ENCODE results near the gene KCNQ4. TPM values are rescaled to one million over a fixed set of nuclear protein-coding genes. Genes with fewer than 3 reads are reported as not detected.

Gene KCNQ4
- total and polyA plus RNA-seq, 2 experiments from 2014 or later: 1.3 to 3.0 TPM

DNA sequence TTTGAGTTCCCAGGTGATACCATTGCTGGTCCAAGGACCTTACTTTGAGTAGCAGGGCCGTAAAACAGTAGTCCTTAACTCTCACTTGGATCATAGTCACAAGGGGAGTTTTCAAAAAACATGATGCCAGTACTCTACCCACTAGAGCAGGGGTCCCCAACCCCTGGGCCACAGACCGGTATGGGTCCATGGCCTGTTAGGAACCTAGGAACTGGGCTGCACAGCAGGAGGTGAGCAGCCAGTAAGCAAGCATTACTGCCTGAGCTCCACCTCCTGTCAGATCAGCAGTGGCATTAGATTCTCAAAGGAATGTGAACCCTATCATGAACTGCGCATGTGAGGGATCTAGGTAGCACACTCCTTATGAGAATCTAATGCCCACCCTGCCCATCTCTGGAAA lies 39.7 kb upstream of the KCNQ4 start:
- Histone ChIP-seq H3F3A (replicated peaks; ENCODE audit: low read depth) (no peaks in the 10 kb centered on the region), H3K27me3 (ENCODE audit: insufficient read depth) (no peaks in the 10 kb centered on the region), H3K27ac (ENCODE audit: low read depth) (no peak overlapping the region), H3K4me2 (no peak overlapping the region), H3K4me3 (no peak overlapping the region), H3K36me3 (ENCODE audit: insufficient read depth) (peaks cover 38% of the 10 kb centered on the region), H4K20me1 (replicated peaks; ENCODE audit: insufficient read depth) (peaks cover 37% of the 10 kb centered on the region), H3K4me1 (ENCODE audit: insufficient read depth) (no peaks in the 10 kb centered on the region), H2AFZ (no peak overlapping the region), H3K79me2 (replicated peaks; ENCODE audit: insufficient read depth) (peaks cover 55% of the 10 kb centered on the region), H3K9me2 (ENCODE audit: insufficient read depth) (no peaks in the 10 kb centered on the region)
- ATAC-seq (peak; percentile 69), DNase-seq (ENCODE audit: low spot score) (no peak)
- Mint-ChIP-seq H3K36me3 (ENCODE audit: low read depth) (peaks cover 75% of the 10 kb centered on the region), H3K4me3 (no peak overlapping the region), H3K4me1 (peaks cover 3% of the 10 kb centered on the region; the same call in 1 of the 3 replicates), H3K9me3 (no peaks in the 10 kb centered on the region), H3K27me3 (ENCODE audit: insufficient read depth, low read depth, poor library complexity) (peaks cover 3% of the 10 kb centered on the region), H3K27ac (no peak overlapping the region)
- no peak for TF ChIP-seq NANOG (IDR thresholded peaks at IDR 0.05; ENCODE audit: borderline replicate concordance)
- no peak for TF ChIP-seq ZNF114 (CRISPR knock-in tag; IDR thresholded peaks at IDR 0.05)
- TF ChIP-seq, protein P1, sequence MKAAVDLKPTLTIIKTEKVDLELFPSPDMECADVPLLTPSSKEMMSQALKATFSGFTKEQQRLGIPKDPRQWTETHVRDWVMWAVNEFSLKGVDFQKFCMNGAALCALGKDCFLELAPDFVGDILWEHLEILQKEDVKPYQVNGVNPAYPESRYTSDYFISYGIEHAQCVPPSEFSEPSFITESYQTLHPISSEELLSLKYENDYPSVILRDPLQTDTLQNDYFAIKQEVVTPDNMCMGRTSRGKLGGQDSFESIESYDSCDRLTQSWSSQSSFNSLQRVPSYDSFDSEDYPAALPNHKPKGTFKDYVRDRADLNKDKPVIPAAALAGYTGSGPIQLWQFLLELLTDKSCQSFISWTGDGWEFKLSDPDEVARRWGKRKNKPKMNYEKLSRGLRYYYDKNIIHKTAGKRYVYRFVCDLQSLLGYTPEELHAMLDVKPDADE (IDR thresholded peaks at IDR 0.05): no peak
- TF ChIP-seq, protein P2, sequence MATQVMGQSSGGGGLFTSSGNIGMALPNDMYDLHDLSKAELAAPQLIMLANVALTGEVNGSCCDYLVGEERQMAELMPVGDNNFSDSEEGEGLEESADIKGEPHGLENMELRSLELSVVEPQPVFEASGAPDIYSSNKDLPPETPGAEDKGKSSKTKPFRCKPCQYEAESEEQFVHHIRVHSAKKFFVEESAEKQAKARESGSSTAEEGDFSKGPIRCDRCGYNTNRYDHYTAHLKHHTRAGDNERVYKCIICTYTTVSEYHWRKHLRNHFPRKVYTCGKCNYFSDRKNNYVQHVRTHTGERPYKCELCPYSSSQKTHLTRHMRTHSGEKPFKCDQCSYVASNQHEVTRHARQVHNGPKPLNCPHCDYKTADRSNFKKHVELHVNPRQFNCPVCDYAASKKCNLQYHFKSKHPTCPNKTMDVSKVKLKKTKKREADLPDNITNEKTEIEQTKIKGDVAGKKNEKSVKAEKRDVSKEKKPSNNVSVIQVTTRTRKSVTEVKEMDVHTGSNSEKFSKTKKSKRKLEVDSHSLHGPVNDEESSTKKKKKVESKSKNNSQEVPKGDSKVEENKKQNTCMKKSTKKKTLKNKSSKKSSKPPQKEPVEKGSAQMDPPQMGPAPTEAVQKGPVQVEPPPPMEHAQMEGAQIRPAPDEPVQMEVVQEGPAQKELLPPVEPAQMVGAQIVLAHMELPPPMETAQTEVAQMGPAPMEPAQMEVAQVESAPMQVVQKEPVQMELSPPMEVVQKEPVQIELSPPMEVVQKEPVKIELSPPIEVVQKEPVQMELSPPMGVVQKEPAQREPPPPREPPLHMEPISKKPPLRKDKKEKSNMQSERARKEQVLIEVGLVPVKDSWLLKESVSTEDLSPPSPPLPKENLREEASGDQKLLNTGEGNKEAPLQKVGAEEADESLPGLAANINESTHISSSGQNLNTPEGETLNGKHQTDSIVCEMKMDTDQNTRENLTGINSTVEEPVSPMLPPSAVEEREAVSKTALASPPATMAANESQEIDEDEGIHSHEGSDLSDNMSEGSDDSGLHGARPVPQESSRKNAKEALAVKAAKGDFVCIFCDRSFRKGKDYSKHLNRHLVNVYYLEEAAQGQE (IDR thresholded peaks at IDR 0.05; ENCODE audit: unreplicated experiment): no peak
- TF ChIP-seq EZH2 (IDR thresholded peaks at IDR 0.05; ENCODE audit: low read depth, unreplicated experiment): no peak
- TF ChIP-seq EZH2phosphoT487 (IDR thresholded peaks at IDR 0.05; ENCODE audit: unreplicated experiment): no peak
- TF ChIP-seq, protein P3, sequence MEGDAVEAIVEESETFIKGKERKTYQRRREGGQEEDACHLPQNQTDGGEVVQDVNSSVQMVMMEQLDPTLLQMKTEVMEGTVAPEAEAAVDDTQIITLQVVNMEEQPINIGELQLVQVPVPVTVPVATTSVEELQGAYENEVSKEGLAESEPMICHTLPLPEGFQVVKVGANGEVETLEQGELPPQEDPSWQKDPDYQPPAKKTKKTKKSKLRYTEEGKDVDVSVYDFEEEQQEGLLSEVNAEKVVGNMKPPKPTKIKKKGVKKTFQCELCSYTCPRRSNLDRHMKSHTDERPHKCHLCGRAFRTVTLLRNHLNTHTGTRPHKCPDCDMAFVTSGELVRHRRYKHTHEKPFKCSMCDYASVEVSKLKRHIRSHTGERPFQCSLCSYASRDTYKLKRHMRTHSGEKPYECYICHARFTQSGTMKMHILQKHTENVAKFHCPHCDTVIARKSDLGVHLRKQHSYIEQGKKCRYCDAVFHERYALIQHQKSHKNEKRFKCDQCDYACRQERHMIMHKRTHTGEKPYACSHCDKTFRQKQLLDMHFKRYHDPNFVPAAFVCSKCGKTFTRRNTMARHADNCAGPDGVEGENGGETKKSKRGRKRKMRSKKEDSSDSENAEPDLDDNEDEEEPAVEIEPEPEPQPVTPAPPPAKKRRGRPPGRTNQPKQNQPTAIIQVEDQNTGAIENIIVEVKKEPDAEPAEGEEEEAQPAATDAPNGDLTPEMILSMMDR (conservative IDR thresholded peaks at IDR 0.05; ENCODE audit: low read depth in 2 of 2): no peak
- no peak for TF ChIP-seq JUNB (IDR thresholded peaks at IDR 0.05; ENCODE audit: unreplicated experiment)
- TF ChIP-seq STAT1 (IDR thresholded peaks at IDR 0.05; ENCODE audit: unreplicated experiment): no peak
- TF ChIP-seq, protein P4, sequence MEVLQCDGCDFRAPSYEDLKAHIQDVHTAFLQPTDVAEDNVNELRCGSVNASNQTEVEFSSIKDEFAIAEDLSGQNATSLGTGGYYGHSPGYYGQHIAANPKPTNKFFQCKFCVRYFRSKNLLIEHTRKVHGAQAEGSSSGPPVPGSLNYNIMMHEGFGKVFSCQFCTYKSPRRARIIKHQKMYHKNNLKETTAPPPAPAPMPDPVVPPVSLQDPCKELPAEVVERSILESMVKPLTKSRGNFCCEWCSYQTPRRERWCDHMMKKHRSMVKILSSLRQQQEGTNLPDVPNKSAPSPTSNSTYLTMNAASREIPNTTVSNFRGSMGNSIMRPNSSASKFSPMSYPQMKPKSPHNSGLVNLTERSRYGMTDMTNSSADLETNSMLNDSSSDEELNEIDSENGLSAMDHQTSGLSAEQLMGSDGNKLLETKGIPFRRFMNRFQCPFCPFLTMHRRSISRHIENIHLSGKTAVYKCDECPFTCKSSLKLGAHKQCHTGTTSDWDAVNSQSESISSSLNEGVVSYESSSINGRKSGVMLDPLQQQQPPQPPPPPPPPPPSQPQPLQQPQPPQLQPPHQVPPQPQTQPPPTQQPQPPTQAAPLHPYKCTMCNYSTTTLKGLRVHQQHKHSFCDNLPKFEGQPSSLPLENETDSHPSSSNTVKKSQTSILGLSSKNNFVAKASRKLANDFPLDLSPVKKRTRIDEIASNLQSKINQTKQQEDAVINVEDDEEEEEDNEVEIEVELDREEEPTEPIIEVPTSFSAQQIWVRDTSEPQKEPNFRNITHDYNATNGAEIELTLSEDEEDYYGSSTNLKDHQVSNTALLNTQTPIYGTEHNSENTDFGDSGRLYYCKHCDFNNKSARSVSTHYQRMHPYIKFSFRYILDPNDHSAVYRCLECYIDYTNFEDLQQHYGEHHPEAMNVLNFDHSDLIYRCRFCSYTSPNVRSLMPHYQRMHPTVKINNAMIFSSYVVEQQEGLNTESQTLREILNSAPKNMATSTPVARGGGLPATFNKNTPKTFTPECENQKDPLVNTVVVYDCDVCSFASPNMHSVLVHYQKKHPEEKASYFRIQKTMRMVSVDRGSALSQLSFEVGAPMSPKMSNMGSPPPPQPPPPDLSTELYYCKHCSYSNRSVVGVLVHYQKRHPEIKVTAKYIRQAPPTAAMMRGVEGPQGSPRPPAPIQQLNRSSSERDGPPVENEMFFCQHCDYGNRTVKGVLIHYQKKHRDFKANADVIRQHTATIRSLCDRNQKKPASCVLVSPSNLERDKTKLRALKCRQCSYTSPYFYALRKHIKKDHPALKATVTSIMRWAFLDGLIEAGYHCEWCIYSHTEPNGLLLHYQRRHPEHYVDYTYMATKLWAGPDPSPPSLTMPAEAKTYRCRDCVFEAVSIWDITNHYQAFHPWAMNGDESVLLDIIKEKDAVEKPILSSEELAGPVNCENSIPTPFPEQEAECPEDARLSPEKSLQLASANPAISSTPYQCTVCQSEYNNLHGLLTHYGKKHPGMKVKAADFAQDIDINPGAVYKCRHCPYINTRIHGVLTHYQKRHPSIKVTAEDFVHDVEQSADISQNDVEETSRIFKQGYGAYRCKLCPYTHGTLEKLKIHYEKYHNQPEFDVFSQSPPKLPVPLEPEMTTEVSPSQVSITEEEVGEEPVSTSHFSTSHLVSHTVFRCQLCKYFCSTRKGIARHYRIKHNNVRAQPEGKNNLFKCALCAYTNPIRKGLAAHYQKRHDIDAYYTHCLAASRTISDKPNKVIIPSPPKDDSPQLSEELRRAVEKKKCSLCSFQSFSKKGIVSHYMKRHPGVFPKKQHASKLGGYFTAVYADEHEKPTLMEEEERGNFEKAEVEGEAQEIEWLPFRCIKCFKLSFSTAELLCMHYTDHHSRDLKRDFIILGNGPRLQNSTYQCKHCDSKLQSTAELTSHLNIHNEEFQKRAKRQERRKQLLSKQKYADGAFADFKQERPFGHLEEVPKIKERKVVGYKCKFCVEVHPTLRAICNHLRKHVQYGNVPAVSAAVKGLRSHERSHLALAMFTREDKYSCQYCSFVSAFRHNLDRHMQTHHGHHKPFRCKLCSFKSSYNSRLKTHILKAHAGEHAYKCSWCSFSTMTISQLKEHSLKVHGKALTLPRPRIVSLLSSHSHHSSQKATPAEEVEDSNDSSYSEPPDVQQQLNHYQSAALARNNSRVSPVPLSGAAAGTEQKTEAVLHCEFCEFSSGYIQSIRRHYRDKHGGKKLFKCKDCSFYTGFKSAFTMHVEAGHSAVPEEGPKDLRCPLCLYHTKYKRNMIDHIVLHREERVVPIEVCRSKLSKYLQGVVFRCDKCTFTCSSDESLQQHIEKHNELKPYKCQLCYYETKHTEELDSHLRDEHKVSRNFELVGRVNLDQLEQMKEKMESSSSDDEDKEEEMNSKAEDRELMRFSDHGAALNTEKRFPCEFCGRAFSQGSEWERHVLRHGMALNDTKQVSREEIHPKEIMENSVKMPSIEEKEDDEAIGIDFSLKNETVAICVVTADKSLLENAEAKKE (CRISPR knock-in tag; IDR thresholded peaks at IDR 0.05): no peak
- TF ChIP-seq POLR2AphosphoS5 (IDR thresholded peaks at IDR 0.05; ENCODE audit: low read depth): no peak
- TF ChIP-seq ZNF331 (CRISPR knock-in tag; IDR thresholded peaks at IDR 0.05; ENCODE audit: low read depth): no peak
- no peak for TF ChIP-seq CREB1 (CRISPR knock-in tag; IDR thresholded peaks at IDR 0.05; ENCODE audit: low read depth)

All from GM23338 (cell line).